ENCODE data around the gene PSME2.

Gene PSME2

DNA sequence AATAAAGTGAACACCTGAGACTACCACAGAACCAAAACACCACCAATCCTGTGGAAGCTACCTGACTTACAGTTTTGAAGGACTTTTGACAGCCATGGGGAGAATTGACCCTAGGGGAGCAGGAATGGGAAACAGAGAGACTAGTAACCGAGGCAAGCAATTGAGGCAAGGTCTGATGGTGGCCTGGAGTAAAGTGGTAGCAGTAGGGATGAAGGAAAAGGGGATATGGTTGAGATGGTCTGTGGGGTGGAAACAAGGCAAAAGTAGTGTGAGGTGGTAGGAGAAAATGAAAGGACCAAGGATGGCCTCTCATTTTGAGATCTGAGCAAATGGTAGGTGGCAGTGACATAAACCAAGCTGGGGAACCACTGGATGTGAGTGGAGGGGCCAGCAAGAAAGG is 10.4 kb upstream of the PSME2 start:
- in situ Hi-C loops (cut with MboI; ENCODE audit: low sequenced_read_pairs): no loop called here

GRCh38 chr14:24155100-24155499 is 8.7 kb upstream of the PSME2 start:
- in situ Hi-C loops (cut with MboI; ENCODE audit: low sequenced_read_pairs): no loop called here

DNA sequence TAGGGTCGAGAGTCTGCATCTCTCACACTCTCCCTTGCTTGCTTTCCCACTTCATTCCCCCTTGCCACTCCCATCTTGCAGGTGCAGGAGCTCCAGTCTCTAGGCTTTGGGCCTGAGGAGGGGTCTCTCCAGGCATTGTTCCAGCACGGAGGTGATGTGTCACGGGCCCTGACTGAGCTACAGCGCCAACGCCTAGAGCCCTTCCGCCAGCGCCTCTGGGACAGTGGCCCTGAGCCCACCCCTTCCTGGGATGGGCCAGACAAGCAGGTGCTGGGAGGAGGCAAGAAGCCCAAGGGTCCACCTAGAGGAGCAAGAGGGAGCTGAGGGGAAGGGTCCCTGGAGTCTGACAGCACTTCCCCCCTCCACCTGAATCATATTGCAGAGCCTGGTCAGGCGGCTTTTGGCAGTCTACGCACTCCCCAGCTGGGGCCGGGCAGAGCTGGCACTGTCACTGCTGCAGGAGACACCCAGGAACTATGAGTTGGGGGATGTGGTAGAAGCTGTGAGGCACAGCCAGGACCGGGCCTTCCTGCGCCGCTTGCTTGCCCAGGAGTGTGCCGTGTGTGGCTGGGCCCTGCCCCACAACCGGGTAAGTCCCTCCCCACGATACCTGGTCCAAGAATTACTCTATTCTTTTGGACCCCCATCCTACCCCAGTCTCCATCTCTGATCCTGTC is 5.1 kb upstream of the PSME2 start:
- in situ Hi-C loops (cut with MboI; ENCODE audit: low sequenced_read_pairs): no loop called here

DNA sequence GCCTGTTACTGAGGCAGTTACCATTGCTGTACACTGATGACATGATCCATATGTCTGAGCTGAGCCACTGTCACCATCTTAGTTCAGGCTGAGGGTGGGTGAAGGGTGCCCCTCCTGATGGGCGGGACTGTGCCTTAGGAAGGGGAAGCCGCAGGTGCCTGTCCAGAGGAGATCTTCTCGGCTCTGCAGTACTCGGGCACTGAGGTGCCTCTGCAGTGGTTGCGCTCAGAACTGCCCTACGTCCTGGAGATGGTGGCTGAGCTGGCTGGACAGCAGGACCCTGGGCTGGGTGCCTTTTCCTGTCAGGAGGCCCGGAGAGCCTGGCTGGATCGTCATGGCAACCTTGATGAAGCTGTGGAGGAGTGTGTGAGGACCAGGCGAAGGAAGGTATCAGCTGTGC is 4.6 kb upstream of the PSME2 start:
- in situ Hi-C loops (cut with MboI; ENCODE audit: low sequenced_read_pairs): no loop called here

- in situ Hi-C loops (cut with MboI; ENCODE audit: low sequenced_read_pairs): no loop called here
These were observed 4.2 kb upstream of the PSME2 start for GRCh38 chr14:24150567-24150966.

DNA sequence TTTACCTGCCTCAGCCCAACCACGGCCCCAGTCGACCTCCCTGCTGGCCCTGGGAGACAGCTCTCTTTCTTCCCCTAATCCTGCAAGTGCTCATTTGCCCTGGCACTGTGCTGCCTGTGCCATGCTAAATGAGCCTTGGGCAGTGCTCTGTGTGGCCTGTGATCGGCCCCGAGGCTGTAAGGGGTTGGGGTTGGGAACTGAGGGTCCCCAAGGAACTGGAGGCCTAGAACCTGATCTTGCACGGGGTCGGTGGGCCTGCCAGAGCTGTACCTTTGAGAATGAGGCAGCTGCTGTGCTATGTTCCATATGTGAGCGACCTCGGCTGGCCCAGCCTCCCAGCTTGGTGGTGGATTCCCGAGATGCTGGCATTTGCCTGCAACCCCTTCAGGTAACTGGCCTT is 3.7 kb upstream of the PSME2 start:
- in situ Hi-C loops (cut with MboI; ENCODE audit: low sequenced_read_pairs): no loop called here

DNA sequence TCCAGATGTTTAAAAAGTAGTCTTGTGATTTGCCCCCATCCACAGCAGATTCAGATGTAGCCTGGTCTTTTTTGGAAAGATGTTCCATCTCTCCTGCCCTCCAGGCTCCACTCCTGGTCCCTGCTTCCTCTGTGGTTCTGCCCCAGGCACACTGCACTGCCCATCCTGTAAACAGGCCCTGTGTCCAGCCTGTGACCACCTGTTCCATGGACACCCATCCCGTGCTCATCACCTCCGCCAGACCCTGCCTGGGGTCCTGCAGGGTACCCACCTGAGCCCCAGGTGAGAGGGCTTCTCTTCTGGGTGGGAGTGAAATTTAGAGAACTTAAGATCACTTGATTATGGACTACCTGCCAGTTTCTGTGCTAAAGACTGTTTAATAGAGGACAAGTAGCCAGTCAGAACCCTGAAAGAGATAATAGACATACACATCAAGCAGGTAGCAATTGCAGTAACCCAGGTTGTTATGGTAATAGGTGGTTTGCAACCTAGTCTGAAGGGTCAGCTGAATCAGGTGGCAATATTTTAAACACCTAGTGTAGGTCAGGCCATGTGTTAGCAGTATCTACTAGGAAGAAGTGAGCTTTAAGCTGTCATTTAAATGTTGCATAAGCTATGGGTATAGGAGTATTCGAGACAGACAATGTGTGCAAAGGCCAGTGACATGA is 3.0 kb upstream of the PSME2 start:
- in situ Hi-C loops (cut with MboI; ENCODE audit: low sequenced_read_pairs): no loop called here

DNA sequence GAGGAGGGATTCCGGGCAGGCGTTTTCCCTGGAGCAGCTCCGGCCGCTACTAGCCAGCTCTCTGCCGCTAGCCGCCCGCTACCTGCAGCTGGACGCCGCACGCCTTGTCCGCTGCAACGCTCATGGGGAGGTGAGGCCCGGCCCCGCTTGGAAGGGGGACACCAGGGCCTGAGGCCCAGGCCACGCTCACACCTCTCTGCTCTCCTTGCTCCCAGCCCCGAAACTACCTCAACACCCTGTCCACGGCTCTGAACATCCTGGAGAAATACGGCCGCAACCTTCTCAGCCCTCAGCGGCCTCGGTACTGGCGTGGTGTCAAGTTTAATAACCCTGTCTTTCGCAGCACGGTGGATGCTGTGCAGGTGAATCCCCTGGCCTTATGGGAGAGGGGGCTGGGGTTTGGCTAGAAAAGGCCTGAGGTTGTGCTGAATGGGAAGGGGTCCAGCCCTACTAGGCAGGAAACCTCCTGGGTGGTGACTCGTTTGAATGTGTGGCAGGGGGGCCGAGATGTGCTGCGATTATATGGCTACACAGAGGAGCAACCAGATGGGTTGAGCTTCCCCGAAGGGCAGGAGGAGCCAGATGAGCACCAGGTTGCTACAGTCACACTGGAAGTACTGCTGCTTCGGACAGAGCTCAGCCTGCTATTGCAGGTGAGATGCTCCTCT is 1.5 kb upstream of the PSME2 start:
- in situ Hi-C loops (cut with MboI; ENCODE audit: low sequenced_read_pairs): no loop called here

- in situ Hi-C loops (cut with MboI; ENCODE audit: low sequenced_read_pairs): no loop called here
These were observed 759 bp upstream of the PSME2 start, which contains the start of gene RNF31 for GRCh38 chr14:24146978-24147760. TSS of gene RNF31 (plus strand) at chr14:24147498. CDS start at chr14:24147699, 201 bp downstream.

GRCh38 chr14:24145690-24146452 is 539 bp downstream of the PSME2 start:
- in situ Hi-C loops (cut with MboI; ENCODE audit: low sequenced_read_pairs): no loop called here

GRCh38 chr14:24145219-24145618 is 1.2 kb downstream of the PSME2 start:
- in situ Hi-C loops (cut with MboI; ENCODE audit: low sequenced_read_pairs): no loop called here

DNA sequence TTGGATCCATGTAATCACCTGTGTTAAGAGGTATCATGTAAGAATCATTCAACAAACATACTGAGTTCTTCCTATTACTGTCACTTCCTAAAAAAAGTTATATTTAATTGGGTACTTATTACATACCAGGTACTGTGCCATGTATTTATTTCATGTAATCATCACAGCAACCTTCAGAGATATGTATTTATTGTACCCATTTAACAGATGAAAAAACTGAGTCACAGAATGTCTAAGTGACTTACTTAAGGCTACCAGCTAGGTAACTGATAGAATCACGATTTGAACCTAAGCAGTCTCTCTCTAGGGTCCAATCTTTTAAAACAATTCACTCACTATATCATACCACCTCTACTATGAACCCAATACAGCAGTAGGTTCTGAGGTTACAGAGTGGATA is 2.0 kb downstream of the PSME2 start:
- in situ Hi-C loops (cut with MboI; ENCODE audit: low sequenced_read_pairs): no loop called here

DNA sequence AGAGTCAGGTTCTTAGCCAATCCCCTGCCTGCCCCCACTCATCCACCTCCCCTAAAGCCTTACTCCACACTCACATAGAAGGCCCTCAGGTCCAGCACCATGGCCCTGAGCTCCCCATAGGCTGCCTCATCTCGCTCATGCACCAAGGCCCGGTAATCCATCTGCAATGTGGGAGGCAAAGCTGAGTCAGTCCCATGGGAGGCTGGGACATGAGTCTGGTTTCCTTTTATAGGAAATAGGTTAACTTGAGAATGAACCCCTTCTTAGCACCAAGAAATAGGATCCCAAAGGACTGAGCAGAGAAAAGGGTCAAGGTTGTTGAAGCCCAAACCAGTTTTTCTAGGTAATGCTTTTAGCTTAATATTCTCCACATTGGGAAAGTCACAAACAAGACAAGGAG is 2.9 kb downstream of the PSME2 start:
- in situ Hi-C loops (cut with MboI; ENCODE audit: low sequenced_read_pairs): no loop called here

DNA sequence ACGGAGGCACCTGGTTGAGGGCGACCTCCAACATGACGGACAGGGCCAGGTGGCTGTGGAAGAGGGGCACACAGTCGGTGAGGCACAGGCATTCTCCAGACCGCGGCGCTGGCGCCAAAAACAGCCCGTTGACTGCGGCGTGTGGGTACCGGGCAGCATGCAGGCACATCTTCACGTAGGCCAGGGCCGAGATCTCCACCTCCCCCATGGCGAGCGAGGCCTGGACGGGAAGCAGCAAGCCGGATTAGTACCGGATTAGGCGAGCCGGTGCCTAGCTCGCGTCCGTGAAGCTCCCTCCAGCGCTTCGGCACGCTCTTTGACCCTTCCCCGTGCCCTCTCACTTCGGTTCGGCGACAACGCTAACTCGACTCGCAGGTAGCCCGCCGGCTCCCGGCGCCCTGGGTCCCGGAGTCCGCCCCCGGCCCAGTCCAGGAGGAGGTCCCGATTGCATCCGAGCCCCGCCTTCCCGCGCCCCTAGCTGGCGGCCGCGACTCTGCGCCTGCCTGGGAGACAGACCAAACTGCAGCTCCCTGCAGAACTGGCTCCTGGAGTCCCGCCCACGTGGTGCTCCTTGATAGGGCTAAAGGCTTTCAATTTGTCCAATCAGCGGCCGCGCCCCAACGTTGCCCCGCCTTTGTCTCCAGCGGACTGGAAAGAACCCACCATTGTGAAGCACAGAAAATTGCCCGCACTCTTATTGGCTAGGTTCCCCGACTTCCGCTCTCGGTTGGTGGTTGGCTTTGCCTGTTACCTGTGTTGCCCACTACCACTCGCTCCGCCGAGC is 5.1 kb downstream of the PSME2 start, which contains the start of gene EMC9:
Gene EMC9, minus strand, starts transcription at position 495 of the 784 bp plus-strand sequence. Its CDS starts 287 bp downstream, at position 208.
- in situ Hi-C loops (cut with MboI; ENCODE audit: low sequenced_read_pairs): no loop called here

DNA sequence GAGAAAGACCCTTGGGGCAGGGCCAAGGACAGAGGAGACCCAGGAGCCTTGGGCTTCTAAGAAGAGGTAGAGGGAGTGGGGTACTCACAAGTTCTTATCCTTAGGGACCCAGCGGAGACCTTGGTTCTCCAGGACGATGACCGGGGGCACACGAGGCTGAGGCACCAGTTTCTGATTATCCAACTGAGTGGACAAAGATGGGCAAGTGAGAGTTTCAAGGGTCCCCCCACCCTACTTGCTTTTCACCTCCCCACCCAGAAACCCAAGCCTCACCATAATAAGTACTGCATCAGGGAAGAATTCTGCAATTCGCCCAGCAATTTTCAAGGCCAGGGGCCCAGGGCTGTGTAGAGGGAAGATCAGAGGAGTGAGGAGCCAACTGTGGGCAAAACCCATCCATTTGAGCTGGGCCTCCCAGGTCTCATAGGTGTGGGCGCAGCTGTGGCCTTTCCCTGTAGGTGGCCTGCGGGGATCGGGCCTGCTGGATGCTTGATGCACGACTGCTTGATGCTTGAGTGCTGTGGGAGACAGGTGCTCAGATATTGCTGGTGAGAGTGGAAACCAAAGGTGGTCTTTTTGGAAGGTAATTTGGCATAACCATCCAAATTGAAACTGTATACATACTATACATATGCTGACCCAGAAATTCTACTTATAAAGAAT is 7.0 kb downstream of the PSME2 start:
- in situ Hi-C loops (cut with MboI; ENCODE audit: low sequenced_read_pairs): no loop called here

DNA sequence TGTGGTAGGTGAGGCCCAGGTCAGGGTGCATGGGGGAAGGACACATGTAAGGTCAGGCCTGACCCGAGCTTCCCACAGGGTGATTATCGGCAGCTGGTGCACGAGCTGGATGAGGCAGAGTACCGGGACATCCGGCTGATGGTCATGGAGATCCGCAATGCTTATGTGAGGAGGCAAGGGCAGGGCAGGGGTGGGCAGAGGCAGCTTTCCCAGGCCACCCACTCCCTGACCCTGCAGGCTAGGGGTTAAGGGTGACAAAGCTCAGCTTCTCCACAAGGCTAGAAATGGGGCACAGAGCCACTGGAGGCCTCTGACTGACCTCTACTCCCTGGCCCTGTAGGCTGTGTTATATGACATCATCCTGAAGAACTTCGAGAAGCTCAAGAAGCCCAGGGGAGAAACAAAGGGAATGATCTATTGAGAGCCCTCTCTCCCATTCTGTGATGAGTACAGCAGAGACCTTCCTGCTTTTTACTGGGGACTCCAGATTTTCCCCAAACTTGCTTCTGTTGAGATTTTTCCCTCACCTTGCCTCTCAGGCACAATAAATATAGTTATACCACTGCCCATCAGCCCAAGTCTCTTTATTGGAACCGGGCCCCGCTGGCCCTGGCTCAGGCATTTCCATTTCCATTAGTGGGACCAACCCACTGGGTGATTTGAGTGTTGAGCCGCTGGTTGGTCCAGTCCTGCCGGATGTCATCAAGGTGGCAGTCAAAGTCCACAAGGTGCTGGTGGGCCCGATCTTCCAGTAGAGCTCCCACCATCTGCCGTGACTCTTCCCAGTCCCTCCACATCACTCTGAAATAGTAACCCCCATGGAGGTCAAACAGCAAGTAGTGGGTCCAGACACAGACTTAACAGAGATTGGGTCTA is 7.8 kb downstream of the PSME2 start:
- in situ Hi-C loops (cut with MboI; ENCODE audit: low sequenced_read_pairs): no loop called here

GRCh38 chr14:24137529-24138395 is 8.6 kb downstream of the PSME2 start:
- in situ Hi-C loops (cut with MboI; ENCODE audit: low sequenced_read_pairs): no loop called here
